Progenitor cell of endocrine pancreas (in vitro differentiated cells): ENCODE measurements around the gene CD209. TPM values are rescaled to one million over a fixed set of nuclear protein-coding genes. Genes with fewer than 3 reads are reported as not detected.

Experiments used
- DNase-seq: peaks from one replicate; pipeline ENCODE4 v3.0.0; 2021; ENCODE audit warnings: low spot score; ENCODE audit not compliant: unreplicated experiment
- H3K27ac Mint-ChIP-seq: 2 replicates; pipeline ENCODE4 v1.8.0; 2021; ENCODE audit warnings: mild to moderate bottlenecking, moderate library complexity, mixed read lengths
- H3K27me3 Mint-ChIP-seq: 2 replicates; pipeline ENCODE4 v1.8.0; 2021; ENCODE audit warnings: mixed read lengths
- H3K36me3 Mint-ChIP-seq: 2 replicates; pipeline ENCODE4 v1.8.0; 2022; ENCODE audit warnings: mixed read lengths; ENCODE audit not compliant: insufficient read depth
- H3K4me1 Mint-ChIP-seq: 2 replicates; pipeline ENCODE4 v1.8.0; 2021; ENCODE audit warnings: low read depth, mixed read lengths
- H3K4me3 Mint-ChIP-seq: 2 replicates; pipeline ENCODE4 v1.8.0; 2021; ENCODE audit warnings: low read depth, mild to moderate bottlenecking, moderate library complexity, mixed read lengths
- H3K9me3 Mint-ChIP-seq: 2 replicates; pipeline ENCODE4 v1.8.0; 2021; ENCODE audit warnings: low read depth, mixed read lengths
- CTCF ChIP-seq: fragments of 200-600 bp; sonication (generic); IDR thresholded peaks from one replicate; pipeline ENCODE4 v1.5.0; 2021; ENCODE audit warnings: antibody characterized with exemption, mild to moderate bottlenecking; ENCODE audit not compliant: unreplicated experiment
- total RNA-seq: library from RNA; stranded (reverse); gene quantifications from 2 replicates; pipeline ENCODE4 v1.2.1, GENCODE V29; 2021

CD209 gene
- total RNA-seq, 1 donor from 2014 or later = not detected

DNA sequence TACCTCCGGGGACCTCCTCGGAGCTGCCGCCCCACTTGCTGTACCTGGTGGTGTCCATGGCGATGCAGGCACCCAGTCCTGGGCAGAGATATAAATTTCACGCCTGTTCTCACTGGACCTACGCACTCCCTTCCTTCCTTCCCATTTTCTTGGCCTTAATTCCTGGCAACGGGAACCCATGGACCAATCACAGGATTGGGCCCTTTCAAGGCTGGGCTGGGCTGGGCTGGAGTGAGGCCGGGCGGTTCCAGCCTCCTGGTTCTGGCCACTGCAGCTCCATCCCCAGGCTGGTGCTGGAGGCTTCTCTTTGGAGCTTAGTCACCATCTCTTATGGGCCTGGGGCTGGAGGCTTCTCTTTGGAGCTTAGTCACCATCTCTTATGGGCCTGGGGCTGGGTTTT, 15.3 kb downstream of the CD209 start, which contains the start of gene CLEC4G:
Gene CLEC4G (minus strand): TSS at position 66 of the 400 bp plus-strand sequence. CDS start 8 bp downstream, at position 58.
- Mint-ChIP-seq H3K4me3 (no peak within 1 kb of the TSS), H3K27ac (no peak within 1 kb of the TSS), H3K27me3 (peaks cover 86% of the 10 kb centered on the region), H3K36me3 (no peaks in the 10 kb centered on the region), H3K9me3 (no peaks in the 10 kb centered on the region), H3K4me1 (no peaks in the 10 kb centered on the region)
- DNase-seq = no peak
- TF ChIP-seq CTCF = no peak

DNA sequence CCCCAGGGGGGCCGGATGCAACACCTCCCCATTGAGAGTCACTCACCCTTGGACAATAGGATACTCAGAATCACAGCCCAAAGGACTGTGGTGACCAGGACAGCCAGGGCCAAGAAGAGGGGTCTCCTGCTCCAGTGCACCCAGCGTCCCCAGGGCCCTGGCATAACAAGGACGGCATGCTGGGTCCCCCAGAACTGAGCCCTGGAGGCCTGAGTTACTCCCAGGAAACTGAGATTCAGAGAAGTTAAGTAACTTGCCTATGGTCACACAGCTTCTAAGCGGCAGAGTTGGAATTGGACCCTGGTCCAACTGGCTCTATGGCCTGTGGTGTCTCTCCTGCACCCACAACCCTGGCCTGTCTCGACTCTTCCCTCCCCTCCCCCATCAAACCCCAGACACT, 15.7 kb downstream of the CD209 start:
- no peaks in the 10 kb centered on the region for H3K4me1 Mint-ChIP-seq
- no peak for DNase-seq
- H3K27ac Mint-ChIP-seq = no peak overlapping the region
- H3K27me3 Mint-ChIP-seq = peaks cover 85% of the 10 kb centered on the region
- no peak overlapping the region for H3K4me3 Mint-ChIP-seq
- no peak for TF ChIP-seq CTCF
- no peaks in the 10 kb centered on the region for H3K9me3 Mint-ChIP-seq
- no peaks in the 10 kb centered on the region for H3K36me3 Mint-ChIP-seq

GRCh38 chr19:7731218-7731595, 16.1 kb downstream of the CD209 start:
- no peak for TF ChIP-seq CTCF
- H3K4me3 Mint-ChIP-seq = no peak overlapping the region
- H3K27ac Mint-ChIP-seq = no peak overlapping the region
- no peaks in the 10 kb centered on the region for H3K9me3 Mint-ChIP-seq
- no peaks in the 10 kb centered on the region for H3K36me3 Mint-ChIP-seq
- no peak for DNase-seq
- H3K27me3 Mint-ChIP-seq = peaks cover 84% of the 10 kb centered on the region
- H3K4me1 Mint-ChIP-seq = no peaks in the 10 kb centered on the region

DNA sequence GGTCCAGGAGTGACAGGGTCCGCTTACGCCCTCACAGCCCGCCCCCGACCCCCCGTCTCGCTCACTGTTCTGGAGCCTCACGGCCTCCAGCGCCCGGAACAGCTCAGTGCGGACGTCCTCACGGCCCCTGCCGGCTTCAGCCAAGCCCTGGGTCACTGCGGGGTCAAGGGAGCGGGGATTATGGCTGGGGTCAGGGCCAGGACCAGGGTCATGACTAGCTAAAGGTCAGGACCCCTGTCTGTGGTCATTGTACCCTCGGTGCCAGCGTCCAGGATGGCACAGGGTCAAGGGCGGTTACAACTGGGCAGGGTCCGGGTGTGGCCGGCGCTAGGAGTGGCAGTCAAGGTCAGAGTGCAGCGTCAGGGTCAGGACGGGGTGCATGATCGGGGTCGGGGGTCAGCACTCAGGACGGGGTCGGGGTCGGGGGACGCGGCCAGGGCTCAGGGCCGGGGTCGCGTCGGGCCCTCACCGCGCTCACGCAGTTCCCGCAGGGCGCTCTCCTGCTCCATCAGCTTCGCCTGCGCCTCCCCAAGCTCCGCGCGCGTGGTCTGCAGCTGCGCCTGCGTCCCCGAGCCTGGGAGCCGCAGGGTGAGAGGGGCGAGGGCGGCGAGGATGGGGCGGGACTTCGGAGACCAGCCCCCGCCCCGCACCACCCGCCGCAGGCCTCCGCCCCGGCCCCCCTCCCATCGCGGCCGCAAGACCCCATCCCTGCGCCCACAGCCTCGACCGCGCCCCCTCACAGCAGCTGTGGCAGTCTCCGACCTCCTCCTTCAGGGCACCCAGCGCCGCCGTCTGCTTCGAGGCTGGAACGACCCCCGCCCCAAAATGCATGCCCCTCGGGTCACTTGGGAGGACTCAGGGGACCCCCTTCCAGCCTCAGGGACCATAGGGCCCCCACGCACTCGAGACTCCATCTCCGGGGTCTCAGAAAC, 16.8 kb downstream of the CD209 start:
- Mint-ChIP-seq H3K4me1 (no peaks in the 10 kb centered on the region), H3K27ac (no peak overlapping the region), H3K27me3 (peaks cover 81% of the 10 kb centered on the region), H3K9me3 (no peaks in the 10 kb centered on the region), H3K36me3 (no peaks in the 10 kb centered on the region), H3K4me3 (no peak overlapping the region)
- no peak for DNase-seq
- TF ChIP-seq CTCF = no peak

- Mint-ChIP-seq H3K4me1 (no peaks in the 10 kb centered on the region), H3K27me3 (peaks cover 76% of the 10 kb centered on the region), H3K9me3 (no peaks in the 10 kb centered on the region), H3K4me3 (no peak overlapping the region), H3K36me3 (no peaks in the 10 kb centered on the region), H3K27ac (no peak overlapping the region)
- DNase-seq = no peak
- TF ChIP-seq CTCF = no peak
Measured at GRCh38 chr19:7729831-7730285, 17.5 kb downstream of the CD209 start.
